ENCODE data around the gene TXNDC11. TPM values are rescaled to one million over a fixed set of nuclear protein-coding genes. Genes with fewer than 3 reads are reported as not detected.

The TXNDC11 gene
- total and polyA plus RNA-seq, 10 of the 15 experiments (the other 5 are each of a cell fraction or from before 2014, with no cell fraction given): 1.7 to 86.7 (median 54.4) TPM

DNA sequence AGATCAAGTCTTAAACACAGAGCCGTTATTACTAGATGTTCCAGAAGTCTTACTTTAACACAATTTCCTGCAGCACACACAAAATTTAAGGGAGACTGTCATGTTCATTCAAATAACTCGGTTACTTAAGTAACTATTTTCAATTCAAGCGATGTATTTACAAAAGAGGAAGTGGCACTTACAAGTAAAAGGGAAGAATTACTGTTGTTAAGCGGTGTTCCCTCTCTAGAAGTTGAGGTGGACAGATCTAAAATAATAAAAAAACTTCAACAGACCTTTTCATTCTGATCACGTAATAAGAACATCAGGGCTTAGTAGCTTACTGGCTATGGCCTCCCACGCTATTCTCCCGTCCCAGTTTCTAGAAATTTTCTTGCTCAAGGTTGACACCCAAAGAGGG, 26.2 kb upstream of the TXNDC11 start (continued):
- TF ChIP-seq NFIC (IDR thresholded peaks at IDR 0.05; ENCODE audit: low read depth, low read length): 0 out of 2 replicates have a peak, but pooled peaks have one; percentile 20
- TF ChIP-seq, protein P1, sequence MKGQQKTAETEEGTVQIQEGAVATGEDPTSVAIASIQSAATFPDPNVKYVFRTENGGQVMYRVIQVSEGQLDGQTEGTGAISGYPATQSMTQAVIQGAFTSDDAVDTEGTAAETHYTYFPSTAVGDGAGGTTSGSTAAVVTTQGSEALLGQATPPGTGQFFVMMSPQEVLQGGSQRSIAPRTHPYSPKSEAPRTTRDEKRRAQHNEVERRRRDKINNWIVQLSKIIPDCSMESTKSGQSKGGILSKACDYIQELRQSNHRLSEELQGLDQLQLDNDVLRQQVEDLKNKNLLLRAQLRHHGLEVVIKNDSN (IDR thresholded peaks at IDR 0.05; ENCODE audit: borderline replicate concordance, extremely low read length, insufficient read depth, low read depth, low read length): no peak
- TF ChIP-seq, protein P2, sequence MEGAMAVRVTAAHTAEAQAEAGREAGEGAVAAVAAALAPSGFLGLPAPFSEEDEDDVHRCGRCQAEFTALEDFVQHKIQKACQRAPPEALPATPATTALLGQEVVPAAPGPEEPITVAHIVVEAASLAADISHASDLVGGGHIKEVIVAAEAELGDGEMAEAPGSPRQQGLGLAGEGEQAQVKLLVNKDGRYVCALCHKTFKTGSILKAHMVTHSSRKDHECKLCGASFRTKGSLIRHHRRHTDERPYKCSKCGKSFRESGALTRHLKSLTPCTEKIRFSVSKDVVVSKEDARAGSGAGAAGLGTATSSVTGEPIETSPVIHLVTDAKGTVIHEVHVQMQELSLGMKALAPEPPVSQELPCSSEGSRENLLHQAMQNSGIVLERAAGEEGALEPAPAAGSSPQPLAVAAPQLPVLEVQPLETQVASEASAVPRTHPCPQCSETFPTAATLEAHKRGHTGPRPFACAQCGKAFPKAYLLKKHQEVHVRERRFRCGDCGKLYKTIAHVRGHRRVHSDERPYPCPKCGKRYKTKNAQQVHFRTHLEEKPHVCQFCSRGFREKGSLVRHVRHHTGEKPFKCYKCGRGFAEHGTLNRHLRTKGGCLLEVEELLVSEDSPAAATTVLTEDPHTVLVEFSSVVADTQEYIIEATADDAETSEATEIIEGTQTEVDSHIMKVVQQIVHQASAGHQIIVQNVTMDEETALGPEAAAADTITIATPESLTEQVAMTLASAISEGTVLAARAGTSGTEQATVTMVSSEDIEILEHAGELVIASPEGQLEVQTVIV (IDR thresholded peaks at IDR 0.05; ENCODE audit: borderline replicate concordance, partially characterized antibody): no peak
- TF ChIP-seq, protein P3, sequence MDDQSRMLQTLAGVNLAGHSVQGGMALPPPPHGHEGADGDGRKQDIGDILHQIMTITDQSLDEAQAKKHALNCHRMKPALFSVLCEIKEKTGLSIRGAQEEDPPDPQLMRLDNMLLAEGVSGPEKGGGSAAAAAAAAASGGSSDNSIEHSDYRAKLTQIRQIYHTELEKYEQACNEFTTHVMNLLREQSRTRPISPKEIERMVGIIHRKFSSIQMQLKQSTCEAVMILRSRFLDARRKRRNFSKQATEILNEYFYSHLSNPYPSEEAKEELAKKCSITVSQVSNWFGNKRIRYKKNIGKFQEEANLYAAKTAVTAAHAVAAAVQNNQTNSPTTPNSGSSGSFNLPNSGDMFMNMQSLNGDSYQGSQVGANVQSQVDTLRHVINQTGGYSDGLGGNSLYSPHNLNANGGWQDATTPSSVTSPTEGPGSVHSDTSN (IDR thresholded peaks at IDR 0.05; ENCODE audit: insufficient replicate concordance, low read depth, low read length): no peak
- TF ChIP-seq, protein P4, sequence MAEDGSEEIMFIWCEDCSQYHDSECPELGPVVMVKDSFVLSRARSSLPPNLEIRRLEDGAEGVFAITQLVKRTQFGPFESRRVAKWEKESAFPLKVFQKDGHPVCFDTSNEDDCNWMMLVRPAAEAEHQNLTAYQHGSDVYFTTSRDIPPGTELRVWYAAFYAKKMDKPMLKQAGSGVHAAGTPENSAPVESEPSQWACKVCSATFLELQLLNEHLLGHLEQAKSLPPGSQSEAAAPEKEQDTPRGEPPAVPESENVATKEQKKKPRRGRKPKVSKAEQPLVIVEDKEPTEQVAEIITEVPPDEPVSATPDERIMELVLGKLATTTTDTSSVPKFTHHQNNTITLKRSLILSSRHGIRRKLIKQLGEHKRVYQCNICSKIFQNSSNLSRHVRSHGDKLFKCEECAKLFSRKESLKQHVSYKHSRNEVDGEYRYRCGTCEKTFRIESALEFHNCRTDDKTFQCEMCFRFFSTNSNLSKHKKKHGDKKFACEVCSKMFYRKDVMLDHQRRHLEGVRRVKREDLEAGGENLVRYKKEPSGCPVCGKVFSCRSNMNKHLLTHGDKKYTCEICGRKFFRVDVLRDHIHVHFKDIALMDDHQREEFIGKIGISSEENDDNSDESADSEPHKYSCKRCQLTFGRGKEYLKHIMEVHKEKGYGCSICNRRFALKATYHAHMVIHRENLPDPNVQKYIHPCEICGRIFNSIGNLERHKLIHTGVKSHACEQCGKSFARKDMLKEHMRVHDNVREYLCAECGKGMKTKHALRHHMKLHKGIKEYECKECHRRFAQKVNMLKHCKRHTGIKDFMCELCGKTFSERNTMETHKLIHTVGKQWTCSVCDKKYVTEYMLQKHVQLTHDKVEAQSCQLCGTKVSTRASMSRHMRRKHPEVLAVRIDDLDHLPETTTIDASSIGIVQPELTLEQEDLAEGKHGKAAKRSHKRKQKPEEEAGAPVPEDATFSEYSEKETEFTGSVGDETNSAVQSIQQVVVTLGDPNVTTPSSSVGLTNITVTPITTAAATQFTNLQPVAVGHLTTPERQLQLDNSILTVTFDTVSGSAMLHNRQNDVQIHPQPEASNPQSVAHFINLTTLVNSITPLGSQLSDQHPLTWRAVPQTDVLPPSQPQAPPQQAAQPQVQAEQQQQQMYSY (CRISPR knock-in tag; IDR thresholded peaks at IDR 0.05): no peak
- TF ChIP-seq CHD2 (IDR thresholded peaks at IDR 0.05; ENCODE audit: borderline replicate concordance, low read depth, low read length): no peak
- TF ChIP-seq FOS (IDR thresholded peaks at IDR 0.05; ENCODE audit: borderline replicate concordance, extremely low read depth, insufficient read length): no peak
- no peak for TF ChIP-seq RELA (IDR thresholded peaks at IDR 0.05; ENCODE audit: borderline replicate concordance, partially characterized antibody)
- TF ChIP-seq SREBF2 (IDR thresholded peaks at IDR 0.05; ENCODE audit: low read length): no peak
- no peak for TF ChIP-seq HCFC1 (IDR thresholded peaks at IDR 0.05; ENCODE audit: low read length)
- no peak for TF ChIP-seq TAF1 (IDR thresholded peaks at IDR 0.05; ENCODE audit: borderline replicate concordance, low read depth, low read length)
- no peak for TF ChIP-seq NR2C2 (IDR thresholded peaks at IDR 0.05; ENCODE audit: borderline replicate concordance, control insufficient read depth, insufficient read length, low read depth)
- TF ChIP-seq NFYB (IDR thresholded peaks at IDR 0.05; ENCODE audit: insufficient read depth, low read depth, low read length): no peak
- TF ChIP-seq, protein P5, sequence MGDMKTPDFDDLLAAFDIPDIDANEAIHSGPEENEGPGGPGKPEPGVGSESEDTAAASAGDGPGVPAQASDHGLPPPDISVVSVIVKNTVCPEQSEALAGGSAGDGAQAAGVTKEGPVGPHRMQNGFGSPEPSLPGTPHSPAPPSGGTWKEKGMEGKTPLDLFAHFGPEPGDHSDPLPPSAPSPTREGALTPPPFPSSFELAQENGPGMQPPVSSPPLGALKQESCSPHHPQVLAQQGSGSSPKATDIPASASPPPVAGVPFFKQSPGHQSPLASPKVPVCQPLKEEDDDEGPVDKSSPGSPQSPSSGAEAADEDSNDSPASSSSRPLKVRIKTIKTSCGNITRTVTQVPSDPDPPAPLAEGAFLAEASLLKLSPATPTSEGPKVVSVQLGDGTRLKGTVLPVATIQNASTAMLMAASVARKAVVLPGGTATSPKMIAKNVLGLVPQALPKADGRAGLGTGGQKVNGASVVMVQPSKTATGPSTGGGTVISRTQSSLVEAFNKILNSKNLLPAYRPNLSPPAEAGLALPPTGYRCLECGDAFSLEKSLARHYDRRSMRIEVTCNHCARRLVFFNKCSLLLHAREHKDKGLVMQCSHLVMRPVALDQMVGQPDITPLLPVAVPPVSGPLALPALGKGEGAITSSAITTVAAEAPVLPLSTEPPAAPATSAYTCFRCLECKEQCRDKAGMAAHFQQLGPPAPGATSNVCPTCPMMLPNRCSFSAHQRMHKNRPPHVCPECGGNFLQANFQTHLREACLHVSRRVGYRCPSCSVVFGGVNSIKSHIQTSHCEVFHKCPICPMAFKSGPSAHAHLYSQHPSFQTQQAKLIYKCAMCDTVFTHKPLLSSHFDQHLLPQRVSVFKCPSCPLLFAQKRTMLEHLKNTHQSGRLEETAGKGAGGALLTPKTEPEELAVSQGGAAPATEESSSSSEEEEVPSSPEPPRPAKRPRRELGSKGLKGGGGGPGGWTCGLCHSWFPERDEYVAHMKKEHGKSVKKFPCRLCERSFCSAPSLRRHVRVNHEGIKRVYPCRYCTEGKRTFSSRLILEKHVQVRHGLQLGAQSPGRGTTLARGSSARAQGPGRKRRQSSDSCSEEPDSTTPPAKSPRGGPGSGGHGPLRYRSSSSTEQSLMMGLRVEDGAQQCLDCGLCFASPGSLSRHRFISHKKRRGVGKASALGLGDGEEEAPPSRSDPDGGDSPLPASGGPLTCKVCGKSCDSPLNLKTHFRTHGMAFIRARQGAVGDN (IDR thresholded peaks at IDR 0.05): no peak
- no peak for TF ChIP-seq MTA2 (IDR thresholded peaks at IDR 0.05; ENCODE audit: low read depth)
